AG09309 (cell line): Measurements from ENCODE around the gene RBBP8NL.

Source experiments
- DNase-seq: peaks from one replicate; pipeline ENCODE4 v3.0.0-alpha.2; 2010; ENCODE audit warnings: low read depth
- H3K4me3 ChIP-seq: 2 replicates; pipeline ENCODE4 v1.5.1; 2011; ENCODE audit warnings: mild to moderate bottlenecking, low read depth, low read length, moderate library complexity; ENCODE audit not compliant: control insufficient read depth
- TF ChIP-seq, protein P1 (sequence below): IDR thresholded peaks from 2 replicates; pipeline ENCODE4 v1.5.1; 2011; ENCODE audit warnings: mild to moderate bottlenecking, low read depth, low read length, inconsistent platforms; ENCODE audit not compliant: insufficient read depth, control insufficient read depth; ENCODE audit errors: missing control alignments

Gene RBBP8NL

GRCh38 chr20:62436692-62437091, 9.4 kb upstream of the RBBP8NL start:
- H3K4me3 ChIP-seq, result no peak overlapping the region
- TF ChIP-seq, protein P1, sequence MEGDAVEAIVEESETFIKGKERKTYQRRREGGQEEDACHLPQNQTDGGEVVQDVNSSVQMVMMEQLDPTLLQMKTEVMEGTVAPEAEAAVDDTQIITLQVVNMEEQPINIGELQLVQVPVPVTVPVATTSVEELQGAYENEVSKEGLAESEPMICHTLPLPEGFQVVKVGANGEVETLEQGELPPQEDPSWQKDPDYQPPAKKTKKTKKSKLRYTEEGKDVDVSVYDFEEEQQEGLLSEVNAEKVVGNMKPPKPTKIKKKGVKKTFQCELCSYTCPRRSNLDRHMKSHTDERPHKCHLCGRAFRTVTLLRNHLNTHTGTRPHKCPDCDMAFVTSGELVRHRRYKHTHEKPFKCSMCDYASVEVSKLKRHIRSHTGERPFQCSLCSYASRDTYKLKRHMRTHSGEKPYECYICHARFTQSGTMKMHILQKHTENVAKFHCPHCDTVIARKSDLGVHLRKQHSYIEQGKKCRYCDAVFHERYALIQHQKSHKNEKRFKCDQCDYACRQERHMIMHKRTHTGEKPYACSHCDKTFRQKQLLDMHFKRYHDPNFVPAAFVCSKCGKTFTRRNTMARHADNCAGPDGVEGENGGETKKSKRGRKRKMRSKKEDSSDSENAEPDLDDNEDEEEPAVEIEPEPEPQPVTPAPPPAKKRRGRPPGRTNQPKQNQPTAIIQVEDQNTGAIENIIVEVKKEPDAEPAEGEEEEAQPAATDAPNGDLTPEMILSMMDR, result no peak
- no peak for DNase-seq

DNA sequence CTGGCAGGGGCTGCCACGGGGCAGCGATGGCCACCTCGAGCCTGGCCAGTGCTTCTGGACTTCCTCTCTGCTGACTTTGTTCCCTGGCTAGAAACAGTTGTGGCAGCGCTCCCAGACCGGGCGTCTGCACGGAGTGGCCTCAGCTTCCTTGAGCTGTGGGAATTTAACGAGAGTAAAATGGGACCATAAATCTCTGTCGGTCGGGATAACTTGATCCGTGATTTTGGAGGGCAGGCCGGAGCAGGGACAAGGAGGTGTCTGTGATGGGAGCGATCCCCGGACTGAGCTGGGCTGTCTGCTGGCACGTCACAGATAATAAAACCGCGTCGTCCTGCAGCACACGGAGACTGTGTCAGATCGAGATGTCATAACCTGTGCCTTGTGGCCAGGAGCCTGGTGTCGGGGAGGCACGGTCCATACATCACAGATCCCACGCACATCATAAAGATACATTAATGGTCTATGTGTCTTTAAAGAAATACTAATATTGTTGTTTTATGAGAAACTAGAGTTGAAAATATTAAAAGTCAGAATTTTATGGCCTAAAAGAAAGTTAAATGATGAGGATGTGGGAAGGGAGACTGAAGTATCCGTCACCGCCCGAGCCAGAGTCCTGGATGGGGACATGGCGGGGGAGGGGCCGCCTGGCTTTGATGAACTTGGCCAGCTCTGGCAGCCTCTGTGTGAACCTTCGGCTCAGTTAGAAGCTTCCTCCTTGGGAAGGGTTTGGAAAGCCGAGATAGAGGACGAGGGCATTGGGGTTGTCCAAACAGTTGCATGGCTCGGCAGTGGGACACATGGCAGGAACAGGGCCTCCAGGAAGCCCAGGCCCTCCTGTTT, 6.5 kb upstream of the RBBP8NL start:
- no peak overlapping the region for H3K4me3 ChIP-seq
- TF ChIP-seq, protein P1, result no peak
- no peak for DNase-seq

DNA sequence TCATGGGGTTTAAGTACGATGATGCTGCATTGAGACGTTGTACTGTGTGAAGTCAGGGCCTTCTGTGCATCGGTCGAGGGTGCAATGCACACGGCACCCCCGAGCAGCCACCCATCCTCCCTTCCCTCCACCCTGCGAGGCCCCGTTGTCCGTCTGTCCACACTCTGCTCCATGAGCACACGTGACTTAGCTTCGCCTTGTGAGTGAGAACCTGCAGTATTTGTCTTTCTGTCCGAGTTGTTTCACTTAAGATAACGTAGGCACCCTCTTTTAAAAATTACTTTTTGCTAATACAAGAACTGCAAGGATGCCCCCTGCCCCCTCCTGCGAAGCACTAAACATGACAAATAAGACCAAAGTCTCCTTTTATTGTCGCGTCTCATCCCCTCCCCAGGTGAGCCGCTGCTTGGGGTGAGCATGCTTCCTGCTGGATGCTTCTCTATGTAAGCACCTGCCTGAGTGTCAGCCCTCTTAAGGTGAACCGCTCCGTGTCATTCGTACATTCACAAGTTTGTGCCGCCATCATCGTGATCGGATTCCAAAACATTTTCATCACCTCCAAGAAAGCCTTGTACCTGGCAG, 3.6 kb upstream of the RBBP8NL start:
- TF ChIP-seq, protein P1, result no peak
- H3K4me3 ChIP-seq, result no peak overlapping the region
- no peak for DNase-seq

DNA sequence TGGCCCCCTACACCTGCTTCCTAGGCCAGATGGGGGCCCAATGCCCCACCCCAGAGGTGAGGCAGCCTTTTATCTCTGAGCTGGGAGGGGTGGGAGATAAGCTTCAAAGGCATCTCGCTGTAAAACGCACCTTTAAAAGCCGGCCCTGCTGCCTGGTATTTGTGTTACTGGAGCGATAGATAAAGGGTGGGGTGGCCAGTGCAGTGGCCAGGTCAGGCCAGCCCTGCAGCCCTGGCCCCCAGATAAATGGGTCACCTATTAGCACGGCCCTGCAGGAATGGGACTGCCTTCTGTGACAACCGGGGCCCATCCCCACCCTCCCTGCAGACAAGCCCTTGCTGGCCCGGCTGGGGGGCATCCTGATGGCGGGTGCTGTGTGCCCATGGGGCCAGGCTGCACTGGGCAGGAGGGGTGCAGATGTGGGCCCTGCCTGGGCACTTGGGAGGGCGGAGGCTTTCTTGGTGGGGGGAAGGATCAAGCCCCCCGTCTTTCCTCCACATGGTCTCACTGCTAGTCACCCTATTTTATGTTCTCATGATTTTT, 3.0 kb upstream of the RBBP8NL start:
- TF ChIP-seq, protein P1, result no peak
- no peak for DNase-seq
- H3K4me3 ChIP-seq, result no peak overlapping the region

- DNase-seq, result no peak
- TF ChIP-seq, protein P1, result no peak
- H3K4me3 ChIP-seq, result no peak overlapping the region
Observed at GRCh38 chr20:62429455-62430310, 2.3 kb upstream of the RBBP8NL start.

GRCh38 chr20:62428396-62429295, 1.3 kb upstream of the RBBP8NL start:
- DNase-seq, result no peak
- no peak overlapping the region for H3K4me3 ChIP-seq
- TF ChIP-seq, protein P1, result no peak
